Measurements from ENCODE around the gene KRTAP1-1.

KRTAP1-1 gene

GRCh38 chr17:41024697-41025096 lies 16.6 kb downstream of the KRTAP1-1 start:
- TF ChIP-seq CTCF (IDR thresholded peaks at IDR 0.05; ENCODE audit: low read depth, low read length) = no peak
- no peak for DNase-seq (ENCODE audit: extremely low read depth, low read depth)

- no peak for DNase-seq (ENCODE audit: extremely low read depth, low read depth)
- no peak for TF ChIP-seq CTCF (IDR thresholded peaks at IDR 0.05; ENCODE audit: low read depth, low read length)
These were observed 20.9 kb downstream of the KRTAP1-1 start for GRCh38 chr17:41020336-41020735.

GRCh38 chr17:41019415-41019814 lies 21.8 kb downstream of the KRTAP1-1 start:
- DNase-seq (ENCODE audit: extremely low read depth, low read depth) = no peak
- no peak for TF ChIP-seq CTCF (IDR thresholded peaks at IDR 0.05; ENCODE audit: low read depth, low read length)

- DNase-seq (ENCODE audit: extremely low read depth, low read depth) = no peak
- TF ChIP-seq CTCF (IDR thresholded peaks at IDR 0.05; ENCODE audit: low read depth, low read length) = no peak
These were observed 22.7 kb downstream of the KRTAP1-1 start for GRCh38 chr17:41018541-41018940.

GRCh38 chr17:41016578-41017215 lies 24.6 kb downstream of the KRTAP1-1 start:
- DNase-seq (ENCODE audit: extremely low read depth, low read depth) = no peak
- TF ChIP-seq CTCF (IDR thresholded peaks at IDR 0.05; ENCODE audit: low read depth, low read length) = no peak

- no peak for TF ChIP-seq CTCF (IDR thresholded peaks at IDR 0.05; ENCODE audit: low read depth, low read length)
- DNase-seq (ENCODE audit: extremely low read depth, low read depth) = no peak
These were observed 25.8 kb downstream of the KRTAP1-1 start for GRCh38 chr17:41015454-41015853.

GRCh38 chr17:41013606-41014005 lies 27.6 kb downstream of the KRTAP1-1 start:
- no peak for TF ChIP-seq CTCF (IDR thresholded peaks at IDR 0.05; ENCODE audit: low read depth, low read length)
- DNase-seq (ENCODE audit: extremely low read depth, low read depth) = peak; percentile 71
